COR-L47 (cell line): Measurements from ENCODE around the gene LBHD2.
A peak's percentile ranks its signal among the peaks of the same experiment; 100 is the strongest.

Source experiments
- DNase-seq: peaks from one replicate; lab custom pipeline; 2025; lab: John Stamatoyannopoulos, UW

The LBHD2 gene

DNA sequence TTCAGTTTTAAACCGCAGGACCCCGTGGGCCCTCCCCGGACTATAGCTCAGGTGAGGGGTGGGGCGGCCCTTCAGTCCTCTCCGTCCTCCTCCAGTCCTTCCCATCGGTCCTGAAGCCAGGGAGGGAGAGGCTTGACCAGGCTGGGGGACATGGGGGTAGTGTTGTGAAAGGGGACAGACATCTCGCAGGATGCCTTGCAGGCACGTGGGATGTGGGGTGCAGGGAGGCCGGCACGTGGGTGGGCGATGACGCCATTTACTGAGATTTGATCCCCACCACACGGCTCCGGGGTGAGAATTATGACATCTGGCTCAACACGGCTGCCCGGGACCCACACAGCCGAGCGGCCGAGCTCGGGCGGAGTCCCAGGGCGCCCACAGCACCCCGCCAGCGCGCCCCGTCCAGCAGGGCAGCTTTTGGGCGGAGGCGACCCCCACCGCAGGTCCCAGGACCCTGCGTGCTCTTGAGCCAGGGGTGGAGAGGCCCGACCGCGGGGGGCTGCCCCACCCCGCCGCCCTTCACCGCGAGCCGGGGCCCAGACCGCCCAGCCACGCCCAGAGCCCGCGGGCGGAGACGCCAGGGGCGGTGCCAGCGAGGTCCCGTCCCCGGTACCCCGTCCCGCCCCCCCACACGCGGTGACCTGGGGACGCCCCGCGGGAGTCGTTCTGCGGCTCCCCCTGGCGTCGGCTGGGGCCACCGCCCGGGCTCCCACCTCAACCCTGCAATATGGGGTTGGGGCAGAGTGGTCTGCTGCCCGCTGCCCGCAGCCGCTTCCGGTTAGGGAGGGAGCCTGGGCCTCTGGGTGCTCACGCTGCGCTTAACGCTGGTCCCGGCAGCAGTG lies 7.3 kb downstream of the LBHD2 start:
- no peak for DNase-seq

DNA sequence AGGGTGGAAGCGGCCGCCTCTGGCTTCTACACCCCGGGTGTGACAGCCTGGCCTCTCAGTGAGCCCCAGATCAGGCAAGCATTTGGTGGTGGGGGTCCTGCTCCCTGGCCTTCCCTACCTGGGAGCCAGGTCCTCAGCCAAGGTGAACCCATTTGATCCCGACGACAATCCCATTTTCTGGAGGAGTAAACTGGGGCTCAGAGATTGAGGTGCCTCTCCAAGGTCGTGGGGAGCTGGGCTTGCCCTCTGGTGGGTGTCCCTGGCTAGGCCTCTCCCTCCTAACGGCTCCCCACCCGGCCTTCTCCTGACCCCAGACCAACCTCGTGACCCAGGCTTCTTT lies 7.8 kb downstream of the LBHD2 start:
- DNase-seq, result no peak

DNA sequence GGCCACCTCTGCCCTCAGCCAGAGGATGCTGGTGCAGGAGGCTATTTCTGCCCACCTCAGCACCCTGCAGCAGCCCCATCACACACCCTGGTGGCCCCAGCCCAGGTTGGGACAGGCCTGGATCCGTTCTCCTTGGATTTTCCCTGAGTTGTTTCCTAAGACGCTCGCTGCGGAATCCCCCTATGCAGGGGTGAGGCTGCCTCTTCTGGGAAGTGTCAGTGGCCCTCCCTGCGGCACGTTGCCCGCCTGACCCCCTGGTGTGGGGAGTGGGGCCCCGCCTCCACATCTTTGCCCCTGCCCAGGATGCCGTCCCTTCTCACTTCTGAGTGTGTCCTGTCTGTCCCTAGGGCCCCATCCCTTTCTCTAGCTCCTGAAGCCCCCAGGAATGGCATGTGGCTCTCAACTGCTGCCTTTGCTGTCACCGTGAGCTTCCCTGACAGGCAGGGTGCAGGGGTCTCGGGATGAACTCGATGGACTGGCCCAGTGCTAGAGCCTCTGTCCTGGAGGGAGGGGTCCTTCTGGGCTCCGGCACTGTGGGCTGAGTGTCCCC lies 9.9 kb downstream of the LBHD2 start:
- DNase-seq, result no peak

DNA sequence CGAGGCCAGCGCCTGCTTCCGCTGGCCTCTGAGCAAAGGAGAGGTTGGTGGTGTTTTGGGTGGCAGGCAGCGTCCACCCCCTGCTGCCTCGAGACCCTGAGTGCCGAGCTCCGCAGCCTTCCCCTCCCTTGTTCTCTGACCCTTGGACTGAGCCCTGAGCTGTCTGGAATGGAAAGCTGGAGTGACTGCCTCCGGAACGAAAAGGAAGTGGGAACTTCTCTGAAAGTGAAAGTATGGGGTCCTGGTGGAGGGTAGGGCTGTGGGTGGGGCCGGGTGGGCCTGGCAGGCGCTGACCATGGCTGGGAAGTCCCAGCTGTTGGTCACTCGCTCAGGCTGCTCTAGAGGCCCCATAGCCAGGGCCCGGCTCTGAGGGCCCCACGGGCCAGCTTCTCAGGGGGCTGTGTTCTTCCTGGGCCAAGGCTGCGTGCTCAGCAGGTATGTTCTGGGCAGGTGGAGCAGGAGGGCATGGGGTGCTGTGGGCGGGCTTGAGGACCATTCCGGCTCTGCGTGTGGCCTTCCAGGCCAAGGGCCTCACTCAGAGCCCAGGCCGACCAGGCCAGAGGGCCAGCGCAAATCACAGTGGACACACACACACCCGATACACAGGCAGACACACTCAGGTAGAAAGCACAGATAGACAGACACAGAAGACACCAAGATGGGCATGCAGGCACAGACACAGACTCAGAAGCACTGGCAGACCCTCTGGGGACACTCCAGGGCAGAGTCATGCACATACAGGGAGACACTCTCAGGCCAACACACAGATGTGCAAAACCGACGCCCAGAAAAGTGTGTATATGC lies 10.6 kb downstream of the LBHD2 start, which contains the start of gene EXOC3L4:
TSS of gene EXOC3L4 (plus strand) at position 320 of the 804 bp plus-strand sequence. CDS start 5,495 bp downstream, outside the sequence.
- no peak for DNase-seq

DNA sequence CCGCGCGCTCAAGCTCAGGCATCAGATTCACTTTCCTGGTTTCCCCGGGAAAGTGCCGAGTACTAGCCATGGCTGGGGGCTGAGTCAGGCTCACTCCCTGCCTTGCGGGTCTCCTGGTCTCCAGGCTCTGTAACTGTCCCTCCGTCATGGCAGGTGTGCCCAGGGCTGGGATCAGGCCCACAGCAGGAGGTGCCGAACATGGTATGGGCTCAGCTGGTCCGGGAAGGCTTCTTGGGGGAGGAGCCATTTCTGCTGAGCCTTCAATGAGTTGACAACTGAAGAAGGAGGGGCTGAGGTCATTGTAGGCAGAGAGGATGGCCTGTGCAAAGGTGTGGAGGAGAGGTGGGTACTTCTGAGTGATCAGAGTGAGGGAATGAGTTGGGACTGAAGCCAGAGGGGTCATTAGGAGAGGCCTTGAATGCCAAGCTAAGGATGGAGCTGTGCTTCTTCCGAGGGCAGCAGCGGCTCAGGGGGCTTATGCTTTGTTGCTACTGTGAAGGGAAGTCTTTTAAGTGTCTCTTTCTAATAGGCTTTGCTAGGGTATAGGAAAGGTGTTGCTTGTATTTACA lies 11.3 kb downstream of the LBHD2 start:
- DNase-seq, result no peak

DNA sequence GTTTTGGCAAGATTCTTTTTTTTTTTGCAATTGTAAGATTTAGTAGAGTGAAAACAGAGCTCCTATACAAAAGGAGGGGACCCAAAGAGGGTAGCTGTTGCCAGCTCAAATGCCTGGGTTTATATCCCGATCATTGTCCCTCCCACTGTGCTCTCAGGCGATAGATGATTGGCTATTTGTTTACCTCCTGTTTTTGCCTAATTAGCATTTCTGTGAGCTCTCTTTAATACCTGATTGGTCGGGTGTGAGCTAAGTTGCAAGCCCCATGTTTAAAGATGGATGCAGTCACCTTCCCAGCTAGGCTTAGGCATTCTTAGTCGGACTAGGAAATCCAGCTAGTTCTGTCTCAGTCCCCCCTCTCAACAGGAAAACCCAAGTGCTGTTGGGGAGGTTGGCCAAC lies 12.4 kb downstream of the LBHD2 start:
- DNase-seq, result no peak

DNA sequence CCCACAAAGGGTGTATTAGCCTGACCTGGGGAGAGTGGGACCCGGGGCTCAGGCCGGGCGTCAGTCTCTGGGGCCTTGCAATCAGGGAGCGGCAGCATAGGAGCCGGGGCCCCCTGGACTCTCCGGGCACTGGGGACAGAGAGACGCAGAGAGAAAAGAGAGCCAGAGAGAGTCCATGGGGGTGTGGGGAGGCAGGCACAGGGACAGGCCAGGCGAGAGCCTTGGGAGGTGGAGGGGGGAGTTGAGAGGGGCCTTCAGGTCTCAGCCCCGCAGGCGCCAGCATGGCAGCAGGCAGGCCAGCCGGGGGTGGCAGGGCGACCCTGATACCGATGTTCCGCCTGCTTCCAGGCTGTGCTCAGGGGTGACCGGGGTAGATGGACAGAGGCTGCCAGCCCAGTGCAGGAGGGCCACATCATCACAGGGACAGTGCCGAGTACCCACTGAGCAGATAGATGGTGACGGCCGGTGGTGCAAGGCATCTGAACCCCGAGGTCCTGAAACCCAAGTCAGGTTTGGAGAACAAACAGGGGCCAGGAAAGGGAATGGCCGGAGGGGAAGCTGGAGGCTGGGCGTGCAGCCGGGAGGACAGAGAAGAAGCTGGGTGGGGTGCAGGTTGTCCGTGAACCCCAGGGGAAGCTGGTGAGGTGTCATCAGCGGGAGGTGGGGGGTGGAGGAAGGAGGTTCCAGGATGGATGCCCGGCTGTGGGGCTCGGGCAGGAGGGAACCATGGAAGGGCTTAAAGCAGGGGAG lies 13.4 kb downstream of the LBHD2 start:
- DNase-seq, result no peak

DNA sequence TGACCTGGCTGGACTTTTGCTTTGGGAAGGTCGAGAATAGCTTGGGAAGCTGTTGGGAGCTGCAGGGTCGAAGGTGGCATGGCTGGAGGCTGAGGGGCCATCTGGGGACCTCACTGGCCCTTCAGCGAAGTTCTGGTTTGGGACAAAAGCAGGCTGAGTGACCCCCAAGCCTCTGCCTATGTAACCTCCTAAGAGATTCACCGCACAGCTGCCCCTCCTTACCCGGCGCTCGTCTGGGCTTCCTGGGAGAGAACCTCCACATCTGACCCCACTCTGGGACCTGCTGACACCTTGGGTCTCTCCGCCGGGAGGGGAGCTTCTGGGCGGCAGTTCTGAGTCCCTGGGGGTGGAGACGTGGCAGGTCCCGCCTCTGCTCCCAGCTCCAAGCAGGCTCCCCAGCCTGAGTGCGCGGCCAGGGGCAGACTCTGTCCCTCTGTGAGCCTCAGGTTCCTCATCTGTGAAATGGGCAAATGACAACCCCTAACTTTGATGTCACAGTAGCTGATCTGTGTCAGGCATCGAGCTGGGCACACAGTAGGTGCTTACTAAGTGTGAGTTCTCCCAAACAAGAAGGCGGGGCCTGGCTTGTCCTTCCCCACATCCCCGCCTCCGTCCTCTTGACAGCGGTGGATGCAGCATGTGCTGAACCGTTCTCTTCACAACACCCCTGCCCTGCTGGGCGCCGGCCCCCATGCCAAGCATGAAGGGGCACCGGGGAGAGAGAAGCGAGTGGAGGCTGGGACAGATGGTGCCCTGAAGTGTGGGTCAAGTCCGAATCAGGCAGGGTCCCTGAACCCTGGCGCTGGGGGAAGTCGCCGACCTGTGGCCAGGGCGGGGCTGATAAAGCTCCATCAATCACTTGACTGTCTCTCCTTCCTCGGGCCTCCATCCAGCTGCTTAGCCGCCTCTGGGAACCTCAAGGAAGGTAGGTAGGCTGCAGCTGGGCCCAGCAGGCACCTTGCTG lies 14.3 kb downstream of the LBHD2 start:
- no peak for DNase-seq

DNA sequence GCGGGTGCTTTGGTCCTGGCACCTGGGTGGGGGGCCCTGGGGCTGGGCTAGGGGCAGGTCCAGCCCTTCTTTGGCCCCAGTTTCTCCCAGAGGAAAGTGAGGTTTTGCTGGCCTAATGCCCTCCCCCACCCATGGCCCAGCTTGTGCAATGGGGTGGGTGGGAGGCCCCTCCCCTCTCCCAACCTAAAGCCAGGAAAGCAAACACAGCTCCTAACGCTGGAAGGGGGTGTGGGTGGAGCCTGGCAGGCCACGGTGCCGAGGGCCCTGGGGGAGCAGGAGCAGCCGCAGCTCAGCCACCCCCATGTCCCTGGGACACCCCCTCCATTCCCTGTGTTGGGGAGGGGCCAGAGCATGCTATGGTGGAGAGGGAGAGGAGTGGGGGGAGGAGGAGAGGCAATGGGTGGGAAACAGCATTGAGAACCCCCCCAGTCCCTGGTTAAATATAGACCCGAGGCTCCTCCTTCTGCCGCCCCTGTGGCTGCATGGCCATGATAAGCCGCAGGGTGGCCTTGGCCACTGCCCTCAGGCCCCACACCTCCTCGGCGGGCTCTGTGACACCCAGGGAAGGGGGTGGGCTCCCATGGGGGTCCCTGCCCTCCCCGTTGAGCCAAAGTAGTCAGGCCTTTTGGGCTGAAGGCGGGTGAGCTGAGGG lies 15.2 kb downstream of the LBHD2 start:
- no peak for DNase-seq

DNA sequence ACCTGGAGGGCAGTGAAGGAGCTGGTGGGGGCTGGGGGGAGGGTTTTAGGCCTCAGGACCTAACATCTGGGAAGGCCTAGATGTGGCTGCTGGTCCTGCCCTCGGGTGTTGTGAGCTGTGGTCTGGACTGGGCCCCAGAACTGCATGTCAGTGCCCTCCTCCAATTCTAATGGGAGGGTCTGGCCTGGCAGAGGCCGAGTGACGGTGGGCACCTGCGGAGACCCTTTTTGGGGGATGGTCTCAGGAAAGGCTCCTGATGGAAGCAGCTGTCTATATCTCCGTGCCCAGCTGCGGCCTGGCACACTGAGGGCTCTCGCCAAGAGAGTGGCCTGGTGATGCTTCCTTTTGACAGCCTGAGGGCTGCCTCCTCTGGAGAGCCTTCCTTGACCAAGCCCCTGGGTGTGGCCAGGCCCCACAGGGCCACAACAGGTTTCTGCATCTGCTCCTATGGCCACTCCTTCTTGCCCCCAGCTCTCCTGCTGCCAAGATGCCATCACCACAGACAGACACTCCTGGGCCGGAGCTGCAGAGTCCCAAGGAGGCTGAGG lies 15.8 kb downstream of the LBHD2 start:
- DNase-seq, result no peak

DNA sequence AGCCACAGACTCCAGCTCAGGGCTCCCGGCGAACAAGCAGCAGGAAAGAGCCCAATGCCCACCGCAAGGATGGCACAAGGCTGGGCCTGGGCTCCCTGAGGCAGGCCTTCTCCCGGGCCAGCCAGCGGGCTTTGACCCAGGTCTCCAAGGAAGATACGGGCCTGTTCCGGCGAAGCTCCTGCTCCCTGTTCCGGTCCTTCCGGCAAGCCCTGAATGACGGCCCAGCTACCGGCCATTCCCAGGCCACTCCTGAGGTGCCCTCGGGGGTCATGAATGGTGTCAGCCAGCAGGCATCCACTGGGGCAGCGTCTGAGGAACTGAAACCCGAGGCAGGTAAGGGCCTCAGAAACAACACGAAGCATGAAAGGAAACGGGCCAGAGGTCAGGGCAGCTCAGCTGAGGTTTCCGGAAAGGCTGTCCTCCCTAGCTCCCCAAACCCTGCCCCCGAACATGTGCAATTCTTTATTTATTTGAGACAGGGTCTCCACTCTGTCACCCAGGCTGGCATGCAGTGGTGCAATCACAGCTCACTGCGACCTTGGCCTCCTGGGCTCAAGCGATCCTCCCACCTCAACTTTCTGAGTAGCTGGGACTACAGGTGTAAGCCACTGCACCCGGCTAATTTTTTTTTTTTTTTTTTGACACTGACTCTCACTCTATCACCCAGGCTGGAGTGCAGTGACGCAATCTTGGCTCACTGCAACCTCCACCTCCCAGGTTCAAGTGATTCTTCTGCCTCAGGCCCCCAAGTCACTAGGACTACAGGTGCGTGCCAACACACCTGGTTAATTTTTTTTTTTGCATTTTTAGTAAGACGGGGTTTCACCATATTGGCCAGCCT lies 16.5 kb downstream of the LBHD2 start:
- no peak for DNase-seq

DNA sequence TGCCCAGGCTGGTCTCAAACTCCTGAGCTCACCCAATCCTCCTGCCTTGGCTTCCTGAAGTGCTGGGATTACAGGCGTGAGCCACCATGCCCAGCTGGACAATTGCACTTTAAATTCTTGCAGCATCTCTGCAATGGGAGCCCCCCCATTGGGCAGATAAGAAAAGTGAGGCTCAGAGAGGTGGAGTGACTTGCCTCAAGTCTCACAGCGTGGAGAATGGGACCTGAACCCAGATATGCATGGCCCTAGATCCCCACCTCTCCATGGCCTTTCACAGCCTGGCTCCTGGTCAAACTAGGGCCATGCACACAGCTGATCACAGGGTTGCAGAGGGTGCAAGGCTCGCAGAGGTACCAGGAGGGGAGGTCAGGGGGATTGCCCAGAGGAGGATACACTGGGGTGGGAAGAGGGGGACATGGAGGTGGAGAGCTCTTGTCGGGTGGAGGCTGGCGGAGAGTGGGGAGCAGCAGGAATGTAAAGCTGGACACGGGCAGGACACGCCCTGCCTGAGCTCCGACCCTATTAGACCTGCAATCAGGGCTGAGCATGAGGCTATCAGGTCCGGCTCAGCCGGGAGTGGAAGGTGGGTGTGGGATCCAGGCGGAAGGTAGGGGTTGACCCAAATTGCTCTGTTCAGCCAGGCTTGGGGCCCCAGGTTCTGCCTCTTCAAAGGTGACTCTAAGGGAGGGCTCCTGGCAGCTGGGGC lies 17.4 kb downstream of the LBHD2 start:
- DNase-seq, result no peak

DNA sequence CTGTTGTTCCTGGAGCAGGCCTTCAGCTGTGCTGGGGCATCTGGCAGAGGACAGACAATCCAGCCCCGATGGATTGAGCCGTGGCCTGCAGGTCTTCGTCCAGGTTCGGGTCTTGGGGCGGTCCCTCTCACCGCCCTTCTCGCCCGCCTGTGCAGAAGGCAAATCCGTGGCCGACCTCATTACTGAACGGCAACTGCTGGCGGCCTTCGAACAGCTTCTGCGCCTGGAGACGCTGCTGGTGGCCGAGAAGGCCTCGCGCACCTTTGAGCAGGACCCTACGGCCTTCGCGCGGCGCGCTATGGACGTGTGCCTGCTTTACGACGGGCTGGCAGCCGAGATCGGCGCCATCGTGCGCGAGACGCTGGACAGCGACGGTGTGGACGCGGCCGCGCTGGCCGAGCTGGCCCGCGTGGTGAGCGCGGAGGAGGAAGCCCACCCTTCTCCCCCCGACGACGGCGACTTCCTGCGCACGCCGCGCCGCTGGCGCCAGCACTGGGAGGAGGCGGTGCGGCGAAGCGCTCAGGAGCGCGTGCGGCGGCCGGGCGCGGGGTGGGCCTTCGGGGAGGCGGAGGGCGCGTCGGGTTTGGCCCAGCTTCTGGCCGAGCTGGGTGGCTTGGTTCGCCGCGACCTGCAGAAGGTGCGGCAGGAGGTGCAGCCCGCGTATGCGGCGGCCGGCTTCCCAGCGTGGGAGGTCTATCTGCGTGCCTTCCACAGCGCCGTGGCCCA lies 18.1 kb downstream of the LBHD2 start:
- no peak for DNase-seq

DNA sequence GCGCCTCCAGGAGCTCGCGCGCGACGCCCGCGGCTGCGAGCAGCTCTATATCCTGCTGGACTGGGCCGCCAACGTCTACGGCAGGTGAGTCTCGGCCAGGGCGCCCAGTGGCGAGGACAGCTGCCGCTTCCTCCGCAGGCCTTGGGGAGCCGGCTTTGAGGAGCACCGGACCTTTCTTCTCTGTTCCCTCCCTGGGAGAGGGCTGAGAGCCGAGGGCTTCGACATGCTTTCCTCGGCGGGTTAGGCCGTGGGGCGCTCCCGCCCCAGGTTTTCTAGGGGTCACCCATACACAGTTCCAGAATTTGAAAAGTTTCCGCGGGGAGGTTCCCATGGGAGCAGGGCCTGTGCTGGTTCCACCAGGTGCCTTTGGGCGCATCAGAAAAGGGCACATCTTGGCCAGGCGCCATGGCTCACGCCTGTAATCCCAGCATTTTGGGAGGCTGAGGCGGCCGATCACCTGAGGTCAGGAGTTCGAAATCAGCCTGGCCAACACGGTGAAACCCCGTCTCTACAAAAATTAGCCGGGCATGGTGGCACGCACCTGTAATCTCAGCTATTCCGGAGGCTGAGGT lies 18.8 kb downstream of the LBHD2 start:
- no peak for DNase-seq

DNA sequence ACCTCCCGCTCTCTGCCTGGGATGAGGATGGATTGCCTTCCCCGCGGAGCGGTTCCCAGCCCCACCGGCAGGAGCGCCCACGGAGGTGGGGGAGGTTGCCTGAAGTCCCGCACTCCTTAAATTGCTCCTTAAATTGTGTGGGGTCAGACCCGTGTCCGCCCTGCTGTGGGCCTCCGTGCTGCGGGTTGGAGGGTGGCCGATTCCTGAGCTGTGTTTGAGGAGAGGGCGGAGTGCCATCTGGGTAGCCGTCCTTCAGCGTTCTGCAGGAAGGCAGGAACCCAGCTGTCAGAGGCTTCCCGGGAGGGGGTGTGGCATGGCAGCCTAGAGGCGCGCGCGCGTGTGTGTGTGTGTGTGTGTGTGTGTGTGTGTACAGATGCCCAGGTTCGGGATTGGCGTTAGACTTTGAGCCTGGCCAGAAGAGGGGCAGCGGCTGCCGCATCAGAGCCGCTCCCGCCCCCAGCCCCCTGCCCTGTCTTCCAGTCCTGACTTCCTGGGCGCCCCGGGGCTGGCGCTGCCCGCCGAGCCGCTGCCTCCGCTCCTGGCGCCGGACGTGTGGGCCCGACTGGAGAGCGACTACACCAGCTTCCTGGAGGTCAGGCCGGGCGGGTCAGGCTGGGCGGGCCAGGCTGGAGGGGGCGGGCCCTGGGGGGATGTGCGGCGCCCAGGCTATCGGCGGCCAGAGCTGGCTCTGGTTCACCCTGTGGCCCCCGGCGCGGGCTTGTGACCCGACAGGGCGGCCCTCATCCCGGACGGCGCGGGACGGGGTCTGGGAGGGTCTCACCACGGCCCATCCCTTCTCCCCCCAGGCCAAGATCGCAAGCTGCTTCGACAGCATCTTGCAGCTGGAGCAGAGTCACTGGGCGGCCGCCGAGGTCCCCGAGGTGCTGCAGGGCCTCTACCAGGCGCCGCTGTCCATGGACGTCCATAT lies 19.7 kb downstream of the LBHD2 start:
- DNase-seq, result peak; percentile 80

DNA sequence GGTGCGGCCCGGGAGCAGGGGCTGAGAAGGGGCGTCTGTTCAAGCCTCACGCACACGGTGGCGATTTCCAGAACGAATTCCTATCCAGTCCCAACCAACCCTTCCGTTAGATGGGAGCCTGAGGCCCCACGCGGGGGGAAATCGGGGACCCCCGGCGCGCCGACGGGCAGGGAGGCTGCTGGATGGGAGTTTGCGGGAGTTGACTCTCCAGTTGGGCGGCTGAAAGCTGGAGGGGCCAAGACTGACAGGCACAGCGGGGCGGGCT lies 20.3 kb downstream of the LBHD2 start:
- no peak for DNase-seq
